ENCODE measurements around the gene HECW1. TPM values are rescaled to one million over a fixed set of nuclear protein-coding genes. Genes with fewer than 3 reads are reported as not detected.
A peak's percentile ranks its signal among the peaks of the same experiment; 100 is the strongest.

Gene HECW1
- total RNA-seq, 1 donor from 2014 or later: 4.1 TPM

- peak; percentile 87 for DNase-seq (ENCODE audit: low spot score)
Measured at GRCh38 chr7:43535810-43536585, 423.6 kb downstream of the HECW1 start.

- DNase-seq (ENCODE audit: low spot score): peak; percentile 29
Measured at GRCh38 chr7:43536773-43537172, 424.3 kb downstream of the HECW1 start.

GRCh38 chr7:43537765-43538403, 425.4 kb downstream of the HECW1 start:
- no peak for DNase-seq (ENCODE audit: low spot score)

DNA sequence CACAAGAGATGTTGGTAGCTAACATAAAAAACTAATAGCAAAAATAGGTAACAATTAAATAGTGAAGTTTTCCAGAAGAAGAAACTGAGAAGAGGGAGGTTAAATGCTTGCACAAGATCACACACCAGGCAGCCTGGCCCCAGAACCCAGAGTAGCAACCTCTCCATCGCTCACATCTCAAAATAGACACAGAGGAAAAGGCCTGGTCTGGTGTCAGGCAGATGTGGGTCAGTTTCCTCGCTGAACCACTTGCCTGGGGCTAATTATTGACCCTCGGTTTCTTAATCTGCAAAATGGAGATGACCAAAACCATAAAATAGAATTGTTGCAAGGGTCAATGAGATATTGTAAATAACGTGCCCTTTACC, 425.9 kb downstream of the HECW1 start:
- DNase-seq (ENCODE audit: low spot score): no peak

DNA sequence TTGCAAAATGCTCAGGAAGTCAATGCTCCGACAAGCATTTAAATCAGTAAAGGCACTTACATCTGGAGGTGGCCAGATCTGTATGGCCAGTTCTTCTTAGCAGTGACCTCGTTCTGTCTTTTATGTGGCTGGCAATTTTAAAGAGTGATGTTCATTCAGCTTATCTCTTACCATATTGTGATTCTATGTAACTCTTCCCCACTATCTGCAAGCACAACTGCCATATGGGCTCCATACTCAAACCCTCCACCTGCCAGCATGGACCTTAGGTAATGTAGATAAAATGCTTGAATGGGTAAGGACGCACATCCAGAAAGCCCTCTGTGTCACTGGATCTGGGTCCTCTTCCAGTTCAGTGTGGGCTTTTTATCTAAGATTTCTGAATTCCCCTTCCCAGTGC, 428.0 kb downstream of the HECW1 start:
- no peak for DNase-seq (ENCODE audit: low spot score)

DNA sequence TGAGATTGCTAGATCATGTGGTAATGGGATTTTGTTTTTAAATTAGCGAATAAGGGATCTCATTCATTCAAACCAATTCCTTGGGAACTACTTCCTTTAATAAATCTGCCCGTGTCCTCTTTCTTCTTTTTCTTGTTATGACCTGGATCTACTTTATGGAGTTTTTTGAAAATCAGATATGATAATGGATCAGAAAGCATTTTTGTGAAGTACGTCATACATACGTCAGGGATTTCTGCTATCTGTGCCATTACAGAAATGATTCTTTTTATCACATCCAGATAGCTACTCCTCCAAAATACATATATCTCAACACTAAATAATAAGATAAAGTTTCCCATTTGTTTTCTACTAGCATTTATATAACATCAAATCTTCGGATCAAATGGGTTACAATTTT, 430.3 kb downstream of the HECW1 start:
- peak; percentile 67 for DNase-seq (ENCODE audit: low spot score)

- DNase-seq (ENCODE audit: low spot score): no peak
Measured at GRCh38 chr7:43546231-43546630, 433.8 kb downstream of the HECW1 start.

- no peak for DNase-seq (ENCODE audit: low spot score)
Measured at GRCh38 chr7:43550427-43550826, 438.0 kb downstream of the HECW1 start.

DNA sequence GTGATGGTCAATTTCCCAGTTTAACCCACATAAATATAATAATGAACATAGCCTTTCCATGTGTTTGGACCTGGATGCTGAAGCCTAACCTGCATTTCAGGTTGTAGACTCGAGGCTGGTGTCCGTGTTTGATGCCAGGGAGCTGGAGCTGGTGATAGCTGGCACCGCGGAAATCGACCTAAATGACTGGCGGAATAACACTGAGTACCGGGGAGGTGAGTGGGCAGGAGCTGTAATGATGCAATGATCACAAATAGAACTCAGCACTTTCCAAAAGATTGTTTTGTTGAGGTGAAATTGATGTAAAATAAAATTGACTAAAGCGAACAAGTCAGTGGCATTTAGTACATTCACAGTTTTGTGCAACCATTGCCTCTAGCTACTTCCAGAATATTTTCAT, 439.7 kb downstream of the HECW1 start:
- no peak for DNase-seq (ENCODE audit: low spot score)

DNA sequence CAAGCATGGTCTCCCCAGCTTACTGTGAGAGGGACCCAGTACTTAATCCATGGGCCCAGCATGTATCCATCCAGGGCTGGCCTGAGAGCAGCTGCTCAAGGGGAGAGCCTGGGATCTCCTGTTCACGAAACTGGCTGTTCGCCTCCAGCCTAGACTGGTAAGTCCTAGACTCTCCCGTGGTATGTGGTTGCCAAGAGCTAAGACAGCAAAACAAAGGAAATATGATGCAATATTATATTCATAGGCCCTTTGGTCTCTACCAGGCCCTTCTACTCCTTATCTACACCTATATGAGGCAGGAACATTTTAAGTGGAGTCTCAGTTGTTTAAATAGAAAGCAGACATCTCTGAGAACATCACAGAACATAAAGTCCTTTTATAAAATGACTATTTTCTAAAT, 441.6 kb downstream of the HECW1 start:
- DNase-seq (ENCODE audit: low spot score): peak; percentile 18

- DNase-seq (ENCODE audit: low spot score): no peak
Measured at GRCh38 chr7:43554423-43554822, 442.0 kb downstream of the HECW1 start.

GRCh38 chr7:43557831-43558495, 445.5 kb downstream of the HECW1 start:
- no peak for DNase-seq (ENCODE audit: low spot score)

DNA sequence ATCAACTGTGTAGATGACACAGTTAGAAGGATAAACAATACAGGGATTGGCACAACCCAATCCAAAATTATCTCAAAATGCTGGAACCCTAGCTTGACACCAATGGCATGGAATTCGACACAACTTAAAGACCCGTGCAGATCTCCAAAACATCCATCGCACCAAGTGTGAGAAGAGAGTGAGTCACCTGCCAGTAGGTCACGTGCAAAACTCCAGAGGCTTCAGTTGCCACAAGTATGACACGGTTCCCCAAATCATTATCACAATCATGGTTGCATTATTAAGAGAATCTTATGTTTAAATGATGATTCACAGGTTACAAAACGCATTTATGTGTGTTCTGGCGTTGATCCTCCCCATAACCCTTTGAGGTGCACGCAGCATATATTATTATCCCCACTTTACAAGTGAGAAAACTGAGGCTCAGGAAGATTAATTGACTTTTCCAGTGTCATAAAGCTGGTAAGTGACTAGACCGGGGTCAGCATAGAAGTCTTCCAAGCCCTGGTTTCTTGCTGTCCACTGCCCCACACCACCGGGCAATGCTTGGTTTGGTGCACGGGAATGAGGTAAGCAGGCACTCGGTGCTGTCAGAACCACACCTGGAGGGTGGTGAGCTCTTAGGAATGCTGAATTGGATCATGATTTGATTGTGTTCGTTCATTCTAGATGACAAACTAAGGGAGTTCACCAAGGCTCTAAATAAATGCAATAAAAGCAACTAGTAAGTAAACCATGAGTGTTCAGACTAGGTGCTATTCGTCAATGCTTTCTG, 446.9 kb downstream of the HECW1 start:
- no peak for DNase-seq (ENCODE audit: low spot score)

DNA sequence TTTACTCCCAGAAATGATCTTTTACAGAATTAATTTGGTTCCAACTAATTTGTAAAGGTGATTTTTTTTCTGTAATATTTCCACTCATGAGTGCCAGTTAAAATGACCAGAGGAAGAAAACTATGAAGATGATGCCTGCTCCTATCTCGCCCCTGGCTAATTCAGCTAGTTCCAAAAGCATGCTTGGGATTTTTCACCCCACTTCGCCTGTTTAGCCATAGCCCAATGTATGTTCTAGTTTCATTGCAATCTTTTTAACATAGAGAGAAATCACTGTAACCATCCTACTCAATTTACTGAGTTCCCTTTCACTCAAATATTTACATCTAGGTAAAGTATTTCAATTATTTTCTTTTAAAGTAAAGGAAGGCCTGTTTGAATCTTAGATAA, 447.5 kb downstream of the HECW1 start:
- DNase-seq (ENCODE audit: low spot score): no peak

DNA sequence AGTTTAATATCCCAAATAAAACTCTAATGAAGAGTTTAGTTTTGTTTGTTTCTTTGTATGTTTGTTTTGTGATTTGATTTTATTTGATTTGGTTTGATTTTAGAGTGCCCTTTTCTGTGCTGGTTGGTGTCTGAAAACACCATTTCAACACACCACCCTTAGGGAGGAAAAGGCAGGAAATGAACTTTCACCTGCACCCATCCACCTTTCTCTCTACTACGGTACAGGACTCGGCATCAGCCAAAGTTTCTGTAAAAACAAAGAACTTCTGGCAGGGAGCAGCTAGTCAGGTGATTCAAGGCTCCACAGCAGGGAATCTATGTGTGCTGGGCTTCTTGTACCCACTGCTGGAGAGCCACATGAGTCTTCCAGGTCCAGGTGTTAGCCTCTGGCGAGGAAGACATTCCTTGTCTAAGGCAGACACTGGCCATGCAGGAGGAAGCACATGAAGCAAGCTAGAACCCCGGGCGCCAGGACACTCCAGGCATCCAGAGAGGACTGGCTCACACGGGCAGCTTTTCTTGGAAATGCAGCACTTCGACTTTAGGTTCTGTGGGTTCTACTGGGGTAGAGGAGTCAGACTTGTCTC, 448.4 kb downstream of the HECW1 start:
- DNase-seq (ENCODE audit: low spot score): no peak

DNA sequence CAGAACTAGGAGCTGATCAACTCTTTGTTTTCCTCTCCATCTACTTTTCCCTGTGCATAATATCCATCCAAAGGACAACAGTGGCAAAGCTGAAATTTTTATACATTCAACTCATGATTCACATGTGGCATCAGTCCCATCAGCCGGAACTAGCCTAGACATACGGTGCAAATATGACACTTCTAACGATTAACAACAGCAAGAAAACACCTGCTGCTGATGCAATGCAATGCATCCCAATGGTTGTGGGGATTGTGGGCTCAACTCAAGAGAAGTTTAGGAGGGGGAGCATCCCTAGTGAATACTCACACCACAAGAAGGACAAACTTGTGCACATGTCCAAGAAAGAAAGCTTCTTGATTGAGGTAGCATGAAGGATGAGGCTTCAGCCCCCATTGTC, 449.9 kb downstream of the HECW1 start:
- no peak for DNase-seq (ENCODE audit: low spot score)

GRCh38 chr7:43565786-43566185, 453.3 kb downstream of the HECW1 start:
- no peak for DNase-seq (ENCODE audit: low spot score)

DNA sequence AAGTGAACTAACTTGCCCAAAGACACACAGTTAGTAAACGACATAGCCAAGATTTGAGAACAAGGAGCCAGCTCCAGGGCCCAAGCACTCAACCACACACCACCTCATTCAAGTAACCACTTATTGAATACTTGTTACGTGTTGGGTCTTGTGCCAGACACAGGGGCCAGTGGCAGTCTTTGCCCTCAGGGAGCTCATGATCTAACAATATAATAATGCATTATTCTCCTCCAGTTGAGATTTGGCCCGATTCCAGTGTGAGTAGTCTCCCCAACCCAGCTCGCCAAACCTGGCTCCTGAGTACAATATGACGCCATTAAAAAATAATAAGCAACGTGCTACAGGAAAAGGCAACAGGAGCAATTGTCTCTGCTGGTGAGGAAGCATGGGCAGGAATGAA, 456.1 kb downstream of the HECW1 start:
- DNase-seq (ENCODE audit: low spot score): no peak

DNA sequence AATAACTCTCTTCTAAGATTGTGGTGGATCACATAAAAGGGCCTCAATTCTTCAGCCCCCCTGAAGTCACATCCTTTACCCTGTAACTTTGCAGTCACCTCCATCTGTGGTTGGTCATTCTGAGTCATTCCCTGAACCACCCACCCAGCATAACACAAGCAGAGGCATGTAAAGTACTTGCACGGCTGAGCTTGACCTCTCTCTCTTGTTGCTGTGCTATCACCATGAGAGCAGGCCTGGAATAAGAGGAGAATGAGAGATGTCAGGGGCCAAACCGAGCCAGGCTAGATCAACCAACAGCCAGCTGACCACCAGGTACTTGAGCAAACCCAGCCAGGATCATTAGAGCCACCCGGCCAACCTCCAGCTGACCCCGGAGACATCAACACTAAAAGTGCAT, 457.0 kb downstream of the HECW1 start:
- peak; percentile 49 for DNase-seq (ENCODE audit: low spot score)

DNA sequence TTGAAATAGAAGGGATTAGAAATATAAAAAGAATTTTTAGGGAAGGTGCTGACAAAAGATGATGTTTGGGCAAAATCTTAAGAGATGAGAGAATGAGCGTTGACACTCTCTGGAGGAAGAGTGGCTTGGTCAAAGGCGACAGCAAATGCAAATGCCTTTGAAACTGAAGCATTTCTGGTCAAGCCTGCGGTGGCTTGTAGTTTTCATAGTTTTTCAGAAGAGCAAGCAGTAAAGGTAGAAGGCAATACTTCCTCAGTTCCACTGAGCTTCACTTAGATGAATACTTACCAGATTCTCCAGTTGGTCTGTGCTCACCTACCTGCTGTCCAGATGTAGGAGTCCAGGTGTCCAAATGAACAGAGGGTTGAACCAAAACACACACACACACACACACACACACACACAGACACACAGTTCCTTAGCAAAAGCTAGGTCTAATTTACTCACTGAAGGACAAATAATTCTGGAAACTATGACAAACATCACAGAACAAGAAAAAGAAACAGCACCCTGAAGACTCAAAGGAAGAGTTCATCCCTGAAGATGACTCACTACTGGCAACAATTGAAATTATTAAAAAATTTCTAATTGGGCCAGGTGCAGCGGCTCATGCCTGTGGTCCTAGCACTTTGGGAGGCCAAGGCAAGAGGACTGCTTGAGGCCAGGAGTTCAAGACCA, 458.4 kb downstream of the HECW1 start:
- DNase-seq (ENCODE audit: low spot score): no peak

GRCh38 chr7:43572516-43573049, 460.1 kb downstream of the HECW1 start:
- peak; percentile 75 for DNase-seq (ENCODE audit: low spot score)

Measured in umbilical cord (tissue), 2 donors.